HG02973 (cell line): ENCODE data around the gene CHST15.

Experiments
- ATAC-seq: cut with Tn5 transposase; IDR thresholded peaks from one replicate; pipeline ENCODE4 v1.9.1; 2021; ENCODE audit warnings: moderate library complexity; ENCODE audit not compliant: unreplicated experiment

The CHST15 gene

GRCh38 chr10:124016804-124017375, 76.5 kb downstream of the CHST15 start:
- ATAC-seq = no peak

GRCh38 chr10:124015991-124016390, 77.4 kb downstream of the CHST15 start:
- ATAC-seq = no peak

- no peak for ATAC-seq
These were observed 78.8 kb downstream of the CHST15 start for GRCh38 chr10:124014416-124015154.

- no peak for ATAC-seq
These were observed 79.5 kb downstream of the CHST15 start for GRCh38 chr10:124013916-124014315.

- ATAC-seq = no peak
These were observed 80.4 kb downstream of the CHST15 start for GRCh38 chr10:124012991-124013390.

GRCh38 chr10:124012583-124012982, 80.8 kb downstream of the CHST15 start:
- ATAC-seq = no peak

- no peak for ATAC-seq
These were observed 81.3 kb downstream of the CHST15 start for GRCh38 chr10:124012066-124012465.

GRCh38 chr10:124011464-124011863, 81.9 kb downstream of the CHST15 start:
- no peak for ATAC-seq

- no peak for ATAC-seq
These were observed 82.8 kb downstream of the CHST15 start for GRCh38 chr10:124010563-124011131.

- no peak for ATAC-seq
These were observed 83.4 kb downstream of the CHST15 start for GRCh38 chr10:124010024-124010423.

- no peak for ATAC-seq
These were observed 84.0 kb downstream of the CHST15 start for GRCh38 chr10:124009231-124010015.

- no peak for ATAC-seq
These were observed 84.7 kb downstream of the CHST15 start for GRCh38 chr10:124008681-124009080.

- ATAC-seq = no peak
These were observed 85.2 kb downstream of the CHST15 start for GRCh38 chr10:124008187-124008586.

- ATAC-seq = no peak
These were observed 85.6 kb downstream of the CHST15 start for GRCh38 chr10:124007773-124008145.

- ATAC-seq = no peak
These were observed 86.2 kb downstream of the CHST15 start for GRCh38 chr10:124007102-124007772.

- ATAC-seq = no peak
These were observed 86.9 kb downstream of the CHST15 start for GRCh38 chr10:124006526-124006925.

GRCh38 chr10:124005991-124006392, 87.4 kb downstream of the CHST15 start:
- ATAC-seq = no peak

GRCh38 chr10:124005091-124005490, 88.3 kb downstream of the CHST15 start:
- no peak for ATAC-seq

- ATAC-seq = no peak
These were observed 88.8 kb downstream of the CHST15 start for GRCh38 chr10:124004663-124005004.

GRCh38 chr10:124003871-124004662, 89.3 kb downstream of the CHST15 start:
- no peak for ATAC-seq
